ENCODE results near the gene HOGA1.
"Not testable (repeated sequence)": the region's sequence is repeated elsewhere in the genome, so short reads cannot be mapped to it uniquely, and the experiment has no call there.

HOGA1 gene

GRCh38 chr10:97612386-97612785, 28.2 kb downstream of the HOGA1 start:
- no peak for ATAC-seq

- no peak for ATAC-seq
These were observed 34.1 kb downstream of the HOGA1 start for GRCh38 chr10:97618285-97618684.

- no peak for ATAC-seq
These were observed 34.5 kb downstream of the HOGA1 start for GRCh38 chr10:97618733-97619132.

- no peak for ATAC-seq
These were observed 39.1 kb downstream of the HOGA1 start for GRCh38 chr10:97623277-97623676.

- ATAC-seq, result no peak
These were observed 43.5 kb downstream of the HOGA1 start for GRCh38 chr10:97627731-97628130.

- no peak for ATAC-seq
These were observed 44.0 kb downstream of the HOGA1 start for GRCh38 chr10:97628228-97628627.

- ATAC-seq, result no peak
These were observed 45.1 kb downstream of the HOGA1 start for GRCh38 chr10:97629289-97629688.

- ATAC-seq, result no peak
These were observed 46.9 kb downstream of the HOGA1 start for GRCh38 chr10:97631098-97631497.

- ATAC-seq, result peak; percentile 100
These were observed 49.0 kb downstream of the HOGA1 start, which contains the start of gene MORN4 for GRCh38 chr10:97632949-97633884. MORN4 (minus strand) TSS chr10:97633500; CDS start chr10:97619653, 13,847 bp downstream.

GRCh38 chr10:97633921-97634320, 49.7 kb downstream of the HOGA1 start:
- ATAC-seq, result no peak

GRCh38 chr10:97635577-97635976, 51.4 kb downstream of the HOGA1 start:
- no peak for ATAC-seq

GRCh38 chr10:97639090-97639489, 54.9 kb downstream of the HOGA1 start:
- not testable (repeated sequence) for ATAC-seq

GRCh38 chr10:97640174-97640867, 56.1 kb downstream of the HOGA1 start, which contains the start of gene PI4K2A:
PI4K2A (plus strand) TSS chr10:97640671; CDS start chr10:97640743, 72 bp downstream.
- peak; percentile 99 for ATAC-seq

- peak in 1 of 2 donors; percentile 11 for ATAC-seq
These were observed 57.0 kb downstream of the HOGA1 start for GRCh38 chr10:97640868-97641811.

GRCh38 chr10:97642471-97643159, 58.4 kb downstream of the HOGA1 start:
- not testable (repeated sequence) for ATAC-seq

- no peak for ATAC-seq
These were observed 59.3 kb downstream of the HOGA1 start for GRCh38 chr10:97643441-97643985.

GRCh38 chr10:97644936-97645335, 60.7 kb downstream of the HOGA1 start:
- no peak for ATAC-seq

- ATAC-seq, result no peak
These were observed 63.4 kb downstream of the HOGA1 start for GRCh38 chr10:97647556-97647955.

- peak; percentile 99 to 100 for ATAC-seq
These were observed 64.6 kb downstream of the HOGA1 start for GRCh38 chr10:97648562-97649404.

GRCh38 chr10:97649405-97649750, 65.2 kb downstream of the HOGA1 start:
- not testable (repeated sequence) for ATAC-seq

- no peak for ATAC-seq
These were observed 66.5 kb downstream of the HOGA1 start for GRCh38 chr10:97650726-97651125.
